H1 (cell line): ENCODE data around the gene SLC25A26. TPM values are rescaled to one million over a fixed set of nuclear protein-coding genes. Genes with fewer than 3 reads are reported as not detected.

Source experiments
- CTCF ChIA-PET: fragments of 300-600 bp; sonication (Branson Sonifier 250); formaldehyde crosslinking; loops from one replicate; lab custom pipeline; 2021; ENCODE audit not compliant: partially characterized antibody; lab: Charles Lee
- POLR2A ChIA-PET: fragments of 300-600 bp; sonication (Branson Sonifier 250); formaldehyde crosslinking; loops from one replicate; lab custom pipeline; 2021; ENCODE audit warnings: inconsistent platforms; ENCODE audit not compliant: partially characterized antibody; lab: Charles Lee
- DNase-seq, 2 experiments: peaks; one replicate each; pipeline versions ENCODE4 v3.0.0 to v3.0.0-alpha.2; 2010 to 2022; ENCODE audit warnings: low spot score in 2 of 2, low read depth in 1 of 2, mixed read lengths in 1 of 2
- FAIRE-seq: peaks from 2 replicates; lab custom pipeline; 2011; peaks lifted over from hg19 to GRCh38; lab: Jason Lieb, UNC
- H2AFZ ChIP-seq: 2 replicates; pipeline ENCODE4 v1.8.1; 2012; ENCODE audit warnings: low read length, inconsistent platforms
- H2AK5ac ChIP-seq: 2 replicates; pipeline ENCODE4 v1.6.1; 2013; ENCODE audit warnings: low read depth, low read length
- H2BK120ac ChIP-seq: replicated peaks from 2 replicates; pipeline ENCODE3; 2013; ENCODE audit warnings: low read depth, low read length, inconsistent platforms
- H2BK12ac ChIP-seq: 2 replicates; pipeline ENCODE4 v1.6.1; 2013; ENCODE audit warnings: low read depth, low read length
- H2BK15ac ChIP-seq: 2 replicates; pipeline ENCODE4 v1.6.1; 2013; ENCODE audit warnings: low read length
- H2BK20ac ChIP-seq: 2 replicates; pipeline ENCODE4 v1.6.1; 2013; ENCODE audit warnings: low read length
- H2BK5ac ChIP-seq: 2 replicates; pipeline ENCODE4 v1.6.1; 2013; ENCODE audit warnings: low read depth, low read length
- H3K14ac ChIP-seq: 2 replicates; pipeline ENCODE4 v1.6.1; 2013; ENCODE audit warnings: inconsistent platforms; ENCODE audit not compliant: insufficient read length
- H3K18ac ChIP-seq: 2 replicates; pipeline ENCODE4 v1.6.1; 2013; ENCODE audit warnings: low read length; ENCODE audit errors: extremely low read depth
- H3K23ac ChIP-seq: 2 replicates; pipeline ENCODE4 v1.6.1; 2013; ENCODE audit warnings: inconsistent platforms; ENCODE audit not compliant: insufficient read length
- H3K23me2 ChIP-seq: 2 replicates; pipeline ENCODE4 v1.6.1; 2013; ENCODE audit warnings: low read depth, low read length
- H3K27ac ChIP-seq: 2 replicates; pipeline ENCODE4 v1.6.1; 2011; ENCODE audit warnings: low read depth, low read length, inconsistent platforms
- H3K27me3 ChIP-seq, 4 experiments: replicated peaks in 1 of 4; 1 replicate in 1 of 4; 2 replicates in 3 of 4; pipeline versions ENCODE4 v1.6.1 to v1.8.1; 2011 to 2013; ENCODE audit warnings: low read length in 3 of 4, mild to moderate bottlenecking in 3 of 4, inconsistent platforms in 2 of 4, mixed read lengths in 2 of 4, moderate library complexity in 1 of 4; ENCODE audit not compliant: control insufficient read depth in 3 of 4, insufficient read depth in 3 of 4; ENCODE audit errors: extremely low read depth in 1 of 4
- H3K36me3 ChIP-seq, 4 experiments: 2 replicates each; pipeline versions ENCODE4 v1.6.1 to v1.8.1; 2011 to 2013; ENCODE audit warnings: mild to moderate bottlenecking in 4 of 4, low read length in 3 of 4, moderate library complexity in 2 of 4, control low read depth in 1 of 4, inconsistent platforms in 1 of 4; ENCODE audit not compliant: insufficient read depth in 4 of 4, control insufficient read depth in 2 of 4
- H3K4ac ChIP-seq: replicated peaks from 2 replicates; pipeline ENCODE3; 2013; ENCODE audit warnings: low read length, low read depth, mixed read lengths, inconsistent platforms; ENCODE audit not compliant: insufficient read length
- H3K4me1 ChIP-seq, 4 experiments: replicated peaks in 1 of 4; 1 replicate in 1 of 4; 2 replicates in 3 of 4; pipeline versions ENCODE4 v1.6.1 to v1.8.1; 2011 to 2013; ENCODE audit warnings: low read length in 3 of 4, inconsistent platforms in 2 of 4, mixed read lengths in 1 of 4; ENCODE audit not compliant: insufficient read depth in 4 of 4, control insufficient read depth in 3 of 4
- H3K4me2 ChIP-seq, 2 experiments: 2 replicates each; pipeline versions ENCODE4 v1.6.1 to v1.8.1; 2011 to 2013; ENCODE audit warnings: low read depth in 2 of 2, low read length in 2 of 2, control low read depth in 1 of 2, inconsistent platforms in 1 of 2, mild to moderate bottlenecking in 1 of 2; ENCODE audit not compliant: insufficient read depth in 1 of 2
- H3K4me3 ChIP-seq, 4 experiments: fragments of 200-600, 300-600 bp in 1 of 4; sonication (generic), shearing (Covaris generic), sonication (Bioruptor Twin) in 1 of 4; 2 replicates each; pipeline versions ENCODE4 v1.5.1 to v1.8.1; 2011 to 2016; ENCODE audit warnings: low read length in 4 of 4, low read depth in 3 of 4, control low read depth in 2 of 4, inconsistent platforms in 2 of 4, mild to moderate bottlenecking in 2 of 4, mixed read lengths in 1 of 4, moderate library complexity in 1 of 4; ENCODE audit not compliant: insufficient read depth in 2 of 4; ENCODE audit errors: extremely low read depth in 1 of 4
- H3K56ac ChIP-seq: replicated peaks from 2 replicates; pipeline ENCODE3; 2013; ENCODE audit warnings: low read depth, mild to moderate bottlenecking, mixed read lengths, low read length, inconsistent platforms; ENCODE audit not compliant: insufficient read length
- H3K79me1 ChIP-seq: 2 replicates; pipeline ENCODE4 v1.6.1; 2013; ENCODE audit warnings: low read depth, low read length, control low read depth
- H3K79me2 ChIP-seq, 2 experiments: 2 replicates each; pipeline versions ENCODE4 v1.6.1 to v1.8.1; 2012 to 2013; ENCODE audit warnings: low read length in 2 of 2, mild to moderate bottlenecking in 2 of 2, inconsistent platforms in 1 of 2; ENCODE audit not compliant: insufficient read depth in 2 of 2, control insufficient read depth in 1 of 2
- H3K9ac ChIP-seq, 4 experiments: replicated peaks in 1 of 4; 1 replicate in 1 of 4; 2 replicates in 3 of 4; pipeline versions ENCODE4 v1.6.1 to v1.8.1; 2011 to 2013; ENCODE audit warnings: low read depth in 3 of 4, low read length in 3 of 4, control low read depth in 2 of 4, mild to moderate bottlenecking in 2 of 4, moderate library complexity in 2 of 4, inconsistent platforms in 1 of 4; ENCODE audit errors: extremely low read depth in 1 of 4
- H3K9me3 ChIP-seq, 2 experiments: 2 replicates each; pipeline versions ENCODE4 v1.6.1 to v1.8.1; 2012 to 2013; ENCODE audit warnings: mild to moderate bottlenecking in 2 of 2, moderate library complexity in 2 of 2, control low read depth in 1 of 2, inconsistent platforms in 1 of 2, low read depth in 1 of 2, low read length in 1 of 2, mixed read lengths in 1 of 2; ENCODE audit not compliant: insufficient read depth in 2 of 2
- H4K20me1 ChIP-seq, 2 experiments: replicated peaks in 1 of 2; 2 replicates each; pipeline versions ENCODE3 to v1.8.1; 2011 to 2013; ENCODE audit warnings: inconsistent platforms in 2 of 2, low read length in 2 of 2, mild to moderate bottlenecking in 1 of 2; ENCODE audit not compliant: insufficient read depth in 2 of 2, control insufficient read depth in 1 of 2
- H4K5ac ChIP-seq: 2 replicates; pipeline ENCODE4 v1.6.1; 2013; ENCODE audit warnings: low read length, low read depth, mixed read lengths, inconsistent platforms; ENCODE audit not compliant: insufficient read length
- H4K8ac ChIP-seq: 2 replicates; pipeline ENCODE4 v1.8.0; 2013; ENCODE audit warnings: mild to moderate bottlenecking, moderate library complexity, low read length, inconsistent platforms; ENCODE audit not compliant: insufficient read depth; ENCODE audit errors: extremely low read depth
- H4K91ac ChIP-seq: replicated peaks from 2 replicates; pipeline ENCODE3; 2013; ENCODE audit warnings: low read length, mixed read lengths, inconsistent platforms; ENCODE audit not compliant: insufficient read length
- E2F6 ChIP-seq: IDR thresholded peaks from 2 replicates; pipeline ENCODE4 v1.6.1; 2012; ENCODE audit warnings: inconsistent platforms
- MAX ChIP-seq: IDR thresholded peaks from 2 replicates; pipeline ENCODE4 v1.6.1; 2012; ENCODE audit warnings: inconsistent platforms
- SUZ12 ChIP-seq: fragments of 200-600 bp; sonication (generic); IDR thresholded peaks from 2 replicates; pipeline ENCODE4 v1.6.1; 2012; ENCODE audit warnings: mild to moderate bottlenecking, inconsistent platforms, low read length, moderate library complexity, mixed read lengths
- WGBS, 2 experiments: shearing (Covaris generic) in 1 of 2; methylation state at CpG; one replicate each; pipeline versions ENCODE4 v1.1.6 to v1.1.7; 2013 to 2015; ENCODE audit warnings: low lambda C conversion rate in 2 of 2, mixed read lengths in 2 of 2, inconsistent platforms in 1 of 2, low coverage in 1 of 2, missing lambda C conversion rate in 1 of 2; ENCODE audit not compliant: insufficient replicate concordance in 2 of 2, insufficient coverage in 1 of 2, insufficient read length in 1 of 2; ENCODE audit errors: extremely low coverage in 1 of 2, missing lambda C conversion rate in 1 of 2; 5-methylcytosine and 5-hydroxymethylcytosine counted together
- polyA plus RNA-seq, 7 experiments: library from polyadenylated mRNA; depleted of rRNA in 3 of 7; stranded (reverse) in 5 of 7; unstranded in 2 of 7; fragments of >200 nt in 5 of 7; fragments of 200-250 nt in 2 of 7; gene quantifications; 1 replicate in 5 of 7; 2 replicates in 1 of 7; 4 replicates in 1 of 7; pipeline versions ENCODE4 v1.2.1 to v1.2.3, GENCODE V29; 2011 to 2013; ENCODE audit warnings: missing spikeins in 2 of 7, mixed read lengths in 2 of 7
- total RNA-seq: library from RNA; stranded (reverse); fragmentation: NEBNext Ultra II Directional; extraction: Animal tissue kit (Norgen Biotek cat#: 25700); gene quantifications from 2 replicates; pipeline ENCODE4 v1.2.1, GENCODE V29; 2021

Gene SLC25A26
- total and polyA plus RNA-seq, 2 of the 8 experiments (the other 6 are each of a cell fraction or from before 2014, with no cell fraction given), result 30.0 to 37.0 TPM

GRCh38 chr3:66380200-66380932, 159.6 kb downstream of the SLC25A26 start:
- no peak overlapping the region for H2BK5ac ChIP-seq
- ChIA-PET CTCF (interaction anchor here (0.6 to 4.5 kb wide), 6 partner anchors 13 to 144 kb away, joined by 3 to 28 read pairs (median 4); no protein-coding TSS in a partner anchor), POLR2A (no interaction called here)
- TF ChIP-seq E2F6, result no peak
- no peak for TF ChIP-seq MAX
- TF ChIP-seq SUZ12, result no peak

More at GRCh38 chr3:66380200-66380932, 159.6 kb downstream of the SLC25A26 start:
- H3K23me2 ChIP-seq, result no peaks in the 10 kb centered on the region
- no peak overlapping the region for H2AK5ac ChIP-seq
- H2BK20ac ChIP-seq, result no peak overlapping the region
- no peak overlapping the region for H3K4me3 ChIP-seq
- no peak overlapping the region for H3K9ac ChIP-seq
- H3K4ac ChIP-seq, result no peak overlapping the region
- H4K91ac ChIP-seq, result no peak overlapping the region
- H3K18ac ChIP-seq, result no peak overlapping the region
- no peak overlapping the region for H2BK120ac ChIP-seq
- DNase-seq (no peak), FAIRE-seq (no peak)
- H3K27me3 ChIP-seq, result no peaks in the 10 kb centered on the region
- H3K36me3 ChIP-seq, result peaks cover 52 to 89% (median 79%) of the 10 kb centered on the region in 4 experiments
- H3K14ac ChIP-seq, result no peak overlapping the region
- no peak overlapping the region for H2BK15ac ChIP-seq
- H3K23ac ChIP-seq, result no peak overlapping the region
- H3K79me1 ChIP-seq, result no peaks in the 10 kb centered on the region
- H3K79me2 ChIP-seq, result no peaks in the 10 kb centered on the region
- no peak overlapping the region for H3K4me2 ChIP-seq
- no peak overlapping the region for H2BK12ac ChIP-seq
- H4K8ac ChIP-seq, result no peak overlapping the region
- H3K9me3 ChIP-seq, result no peaks in the 10 kb centered on the region
- no peak overlapping the region for H4K5ac ChIP-seq
- no peak overlapping the region for H3K56ac ChIP-seq
- peaks cover 5 to 16% of the 10 kb centered on the region in 2 experiments for H4K20me1 ChIP-seq
- WGBS, 2 experiments, result 89% methylated on average over 26 of the region's 26 CpGs; no CpG with 5 or more reads in 1 of the 2 experiments
- H3K27ac ChIP-seq, result no peak overlapping the region
- H2AFZ ChIP-seq, result no peak overlapping the region
- no peaks in the 10 kb centered on the region for H3K4me1 ChIP-seq
